ENCODE results near the gene TSC1.

Gene TSC1

DNA sequence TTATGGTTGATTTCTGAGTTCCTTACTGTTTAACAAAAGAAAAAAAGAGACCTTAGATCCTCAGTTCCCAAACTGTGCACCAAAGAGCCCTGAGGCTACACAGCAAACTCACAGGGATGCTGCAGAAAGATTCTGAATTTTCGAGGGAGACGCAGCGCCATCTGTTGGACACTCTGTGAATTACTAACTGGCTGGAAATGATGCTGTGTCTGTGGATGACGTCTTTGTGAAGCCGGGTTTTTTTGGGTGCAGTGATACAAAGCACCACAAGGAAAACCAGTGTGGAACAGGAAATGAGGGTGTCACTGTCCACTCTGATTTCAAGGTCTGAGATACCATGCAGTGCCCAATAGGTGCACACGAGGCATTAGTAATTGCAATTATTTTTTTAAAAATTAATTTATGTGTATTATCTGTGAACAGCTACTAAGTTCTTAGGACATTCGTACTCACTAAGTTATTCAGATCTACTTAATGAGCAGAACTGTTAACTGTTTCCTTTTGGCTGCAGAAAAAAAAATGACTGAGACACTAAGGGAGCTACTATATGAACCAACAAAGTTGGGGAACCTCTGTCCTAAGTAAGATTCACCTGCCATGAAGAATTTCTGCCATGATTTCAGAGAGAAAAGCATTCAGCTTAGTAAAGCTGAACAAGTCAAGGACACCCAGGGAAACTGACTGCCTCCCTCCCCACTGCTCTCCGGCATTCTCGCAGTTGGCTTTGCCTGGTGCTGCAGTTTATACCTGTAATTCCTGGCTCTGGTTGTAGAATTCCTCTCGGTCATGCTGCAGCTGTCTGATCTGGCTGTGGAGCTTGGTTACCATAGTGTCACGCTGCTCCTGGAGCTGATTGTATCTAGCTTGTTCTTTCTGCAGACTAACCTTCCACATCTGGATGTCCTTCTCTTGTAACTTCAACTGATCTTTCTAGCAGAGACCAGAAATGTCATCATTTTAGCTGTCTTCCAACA lies 42.3 kb downstream of the TSC1 start:
- WGBS: 51% methylated on average over 9 of the region's 11 CpGs
- H3K27ac ChIP-seq (ENCODE audit: low read depth, low read length): no peak overlapping the region
- no peak overlapping the region for H3K9ac ChIP-seq (ENCODE audit: low read depth, low read length)
- H3K9me3 ChIP-seq (ENCODE audit: insufficient read depth, low read depth, low read length): no peaks in the 10 kb centered on the region
- no peaks in the 10 kb centered on the region for H3K27me3 ChIP-seq (ENCODE audit: insufficient read depth, low read length)
- peaks cover 74% of the 10 kb centered on the region for H3K36me3 ChIP-seq (ENCODE audit: insufficient read depth, low read length)
- H3K4me3 ChIP-seq (ENCODE audit: low read length): no peak overlapping the region
- H3K4me1 ChIP-seq (ENCODE audit: insufficient read depth, low read length): peaks cover 20% of the 10 kb centered on the region

GRCh38 chr9:132898051-132898450 lies 46.4 kb downstream of the TSC1 start:
- no peaks in the 10 kb centered on the region for H3K9me3 ChIP-seq (ENCODE audit: insufficient read depth, low read depth, low read length)
- no peaks in the 10 kb centered on the region for H3K27me3 ChIP-seq (ENCODE audit: insufficient read depth, low read length)
- no peak overlapping the region for H3K27ac ChIP-seq (ENCODE audit: low read depth, low read length)
- WGBS: 93% methylated on average over 6 of the region's 7 CpGs
- no peak overlapping the region for H3K9ac ChIP-seq (ENCODE audit: low read depth, low read length)
- H3K36me3 ChIP-seq (ENCODE audit: insufficient read depth, low read length): peaks cover 86% of the 10 kb centered on the region
- no peak overlapping the region for H3K4me3 ChIP-seq (ENCODE audit: low read length)
- peaks cover 5% of the 10 kb centered on the region; the same call in 1 of the 2 replicates for H3K4me1 ChIP-seq (ENCODE audit: insufficient read depth, low read length)

DNA sequence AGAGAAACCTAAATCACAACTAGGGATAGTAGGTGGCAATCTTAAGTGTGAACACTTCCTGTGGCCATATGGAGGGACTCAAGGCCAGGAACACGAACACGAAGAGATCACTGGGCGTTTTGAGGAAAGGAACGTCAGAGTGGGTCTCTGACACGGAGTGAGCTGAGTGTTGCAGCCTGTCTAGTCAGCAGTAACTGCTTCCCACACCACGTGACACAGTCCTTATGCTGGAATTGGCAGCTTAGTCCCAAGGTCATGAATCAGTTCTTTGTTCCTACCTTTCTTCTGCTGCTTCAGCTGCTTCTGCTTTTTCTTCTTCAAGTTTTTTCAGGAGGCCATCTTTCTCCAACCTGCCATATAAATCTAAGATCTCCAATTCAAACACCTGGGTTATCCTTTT lies 47.5 kb downstream of the TSC1 start:
- H3K9me3 ChIP-seq (ENCODE audit: insufficient read depth, low read depth, low read length): no peaks in the 10 kb centered on the region
- no peak overlapping the region for H3K27ac ChIP-seq (ENCODE audit: low read depth, low read length)
- no peak overlapping the region for H3K4me3 ChIP-seq (ENCODE audit: low read length)
- WGBS: 95% methylated on average over 6 of the region's 6 CpGs
- peaks cover 75% of the 10 kb centered on the region for H3K36me3 ChIP-seq (ENCODE audit: insufficient read depth, low read length)
- H3K4me1 ChIP-seq (ENCODE audit: insufficient read depth, low read length): no peaks in the 10 kb centered on the region
- no peak overlapping the region for H3K9ac ChIP-seq (ENCODE audit: low read depth, low read length)
- no peaks in the 10 kb centered on the region for H3K27me3 ChIP-seq (ENCODE audit: insufficient read depth, low read length)

GRCh38 chr9:132896264-132896663 lies 48.2 kb downstream of the TSC1 start:
- Histone ChIP-seq H3K36me3 (ENCODE audit: insufficient read depth, low read length) (peaks cover 70% of the 10 kb centered on the region), H3K27me3 (ENCODE audit: insufficient read depth, low read length) (no peaks in the 10 kb centered on the region), H3K9me3 (ENCODE audit: insufficient read depth, low read depth, low read length) (no peaks in the 10 kb centered on the region), H3K27ac (ENCODE audit: low read depth, low read length) (no peak overlapping the region), H3K4me1 (ENCODE audit: insufficient read depth, low read length) (no peaks in the 10 kb centered on the region), H3K9ac (ENCODE audit: low read depth, low read length) (no peak overlapping the region), H3K4me3 (ENCODE audit: low read length) (no peak overlapping the region)
- 97% methylated on average over 13 of the region's 13 CpGs for WGBS

DNA sequence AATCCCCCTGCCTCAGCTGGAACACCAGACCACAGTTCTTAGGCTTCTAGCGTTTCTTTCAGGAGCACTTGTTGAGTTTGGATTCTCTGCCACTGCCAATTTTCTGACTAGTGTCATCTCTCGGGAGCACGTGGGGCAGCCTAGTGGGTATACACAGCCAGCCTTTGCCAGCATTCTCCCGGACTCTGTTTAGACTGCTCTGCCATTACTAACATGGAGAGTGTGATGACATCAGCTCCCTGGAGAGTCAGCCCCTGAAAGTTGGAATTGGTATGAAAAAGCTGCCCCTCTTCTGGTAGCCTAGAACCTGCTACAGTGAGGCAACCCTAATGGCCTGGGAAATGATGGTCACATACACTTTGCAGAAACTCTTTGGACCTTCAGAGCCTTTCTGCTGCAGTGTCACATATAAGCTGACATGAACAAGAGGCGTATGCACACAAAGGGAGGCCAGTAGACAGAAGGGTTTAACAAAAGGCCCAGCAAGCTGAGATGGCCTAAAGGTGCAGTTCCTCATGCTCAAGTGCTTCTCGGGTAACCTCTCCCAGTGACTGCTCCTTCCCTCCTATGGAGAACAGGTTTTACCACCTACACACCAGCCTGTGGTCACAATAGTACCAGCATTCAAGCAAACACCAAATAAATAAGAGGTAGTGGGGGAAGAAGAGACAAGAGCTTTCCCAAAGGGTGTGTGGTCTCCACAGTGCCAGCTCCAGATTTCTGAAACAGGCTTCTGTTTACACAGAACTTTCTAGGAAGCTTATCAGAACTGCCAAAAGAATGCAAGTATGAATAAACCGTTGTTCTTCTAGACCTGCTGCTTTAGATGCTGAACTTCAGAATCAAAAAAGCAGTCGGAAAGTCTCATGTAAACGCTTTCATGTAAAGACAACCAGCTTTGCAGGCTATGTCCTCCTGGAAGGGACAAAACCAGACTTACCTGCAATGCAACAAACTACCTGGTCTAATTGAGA lies 49.3 kb downstream of the TSC1 start:
- 85% methylated on average over 9 of the region's 9 CpGs for WGBS
- Histone ChIP-seq H3K36me3 (ENCODE audit: insufficient read depth, low read length) (peaks cover 59% of the 10 kb centered on the region), H3K9me3 (ENCODE audit: insufficient read depth, low read depth, low read length) (no peaks in the 10 kb centered on the region), H3K27ac (ENCODE audit: low read depth, low read length) (no peak overlapping the region), H3K27me3 (ENCODE audit: insufficient read depth, low read length) (no peaks in the 10 kb centered on the region), H3K9ac (ENCODE audit: low read depth, low read length) (no peak overlapping the region), H3K4me1 (ENCODE audit: insufficient read depth, low read length) (no peaks in the 10 kb centered on the region), H3K4me3 (ENCODE audit: low read length) (no peak overlapping the region)

DNA sequence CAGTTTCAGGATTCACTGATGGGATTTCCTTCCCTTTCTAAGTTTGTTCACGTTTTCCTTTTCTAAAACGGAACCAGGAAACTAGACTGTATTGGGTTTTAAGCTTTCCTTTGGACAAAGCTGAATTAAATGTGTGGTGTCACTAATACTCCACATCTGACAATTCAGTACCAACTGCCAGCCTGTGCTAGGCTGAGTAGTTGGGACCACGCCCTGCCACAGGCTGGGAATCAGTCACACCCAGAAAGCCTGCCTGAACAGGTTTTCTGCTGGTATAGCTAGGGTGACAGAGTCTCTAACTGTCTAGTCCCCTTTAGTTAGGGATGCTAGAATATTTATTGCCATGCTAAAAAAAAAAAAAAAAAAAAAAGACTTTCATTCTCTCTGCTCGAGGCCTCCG lies 50.1 kb downstream of the TSC1 start:
- H3K36me3 ChIP-seq (ENCODE audit: insufficient read depth, low read length): peaks cover 51% of the 10 kb centered on the region
- H3K9me3 ChIP-seq (ENCODE audit: insufficient read depth, low read depth, low read length): no peaks in the 10 kb centered on the region
- H3K27me3 ChIP-seq (ENCODE audit: insufficient read depth, low read length): no peaks in the 10 kb centered on the region
- WGBS: 97% methylated on average over 5 of the region's 5 CpGs
- no peak overlapping the region for H3K4me3 ChIP-seq (ENCODE audit: low read length)
- no peak overlapping the region for H3K27ac ChIP-seq (ENCODE audit: low read depth, low read length)
- no peaks in the 10 kb centered on the region for H3K4me1 ChIP-seq (ENCODE audit: insufficient read depth, low read length)
- no peak overlapping the region for H3K9ac ChIP-seq (ENCODE audit: low read depth, low read length)

- H3K9me3 ChIP-seq (ENCODE audit: insufficient read depth, low read depth, low read length): no peaks in the 10 kb centered on the region
- no peak overlapping the region for H3K4me3 ChIP-seq (ENCODE audit: low read length)
- no peak overlapping the region for H3K27ac ChIP-seq (ENCODE audit: low read depth, low read length)
- H3K36me3 ChIP-seq (ENCODE audit: insufficient read depth, low read length): peaks cover 31% of the 10 kb centered on the region
- 88% methylated on average over 9 of the region's 9 CpGs for WGBS
- H3K27me3 ChIP-seq (ENCODE audit: insufficient read depth, low read length): no peaks in the 10 kb centered on the region
- H3K4me1 ChIP-seq (ENCODE audit: insufficient read depth, low read length): no peaks in the 10 kb centered on the region
- no peak overlapping the region for H3K9ac ChIP-seq (ENCODE audit: low read depth, low read length)
These were observed 52.0 kb downstream of the TSC1 start for GRCh38 chr9:132892400-132892799.

GRCh38 chr9:132888151-132888550 lies 56.3 kb downstream of the TSC1 start:
- Histone ChIP-seq H3K9ac (ENCODE audit: low read depth, low read length) (no peak overlapping the region), H3K27me3 (ENCODE audit: insufficient read depth, low read length) (no peaks in the 10 kb centered on the region), H3K4me1 (ENCODE audit: insufficient read depth, low read length) (no peaks in the 10 kb centered on the region), H3K36me3 (ENCODE audit: insufficient read depth, low read length) (no peaks in the 10 kb centered on the region), H3K9me3 (ENCODE audit: insufficient read depth, low read depth, low read length) (no peaks in the 10 kb centered on the region), H3K4me3 (ENCODE audit: low read length) (no peak overlapping the region), H3K27ac (ENCODE audit: low read depth, low read length) (no peak overlapping the region)
- 94% methylated on average over 18 of the region's 18 CpGs for WGBS

GRCh38 chr9:132887181-132888120 lies 57.0 kb downstream of the TSC1 start:
- WGBS: 90% methylated on average over 18 of the region's 18 CpGs
- H3K4me3 ChIP-seq (ENCODE audit: low read length): no peak overlapping the region
- H3K9me3 ChIP-seq (ENCODE audit: insufficient read depth, low read depth, low read length): no peaks in the 10 kb centered on the region
- no peak overlapping the region for H3K9ac ChIP-seq (ENCODE audit: low read depth, low read length)
- no peak overlapping the region for H3K27ac ChIP-seq (ENCODE audit: low read depth, low read length)
- H3K36me3 ChIP-seq (ENCODE audit: insufficient read depth, low read length): no peaks in the 10 kb centered on the region
- no peaks in the 10 kb centered on the region for H3K27me3 ChIP-seq (ENCODE audit: insufficient read depth, low read length)
- no peaks in the 10 kb centered on the region for H3K4me1 ChIP-seq (ENCODE audit: insufficient read depth, low read length)

DNA sequence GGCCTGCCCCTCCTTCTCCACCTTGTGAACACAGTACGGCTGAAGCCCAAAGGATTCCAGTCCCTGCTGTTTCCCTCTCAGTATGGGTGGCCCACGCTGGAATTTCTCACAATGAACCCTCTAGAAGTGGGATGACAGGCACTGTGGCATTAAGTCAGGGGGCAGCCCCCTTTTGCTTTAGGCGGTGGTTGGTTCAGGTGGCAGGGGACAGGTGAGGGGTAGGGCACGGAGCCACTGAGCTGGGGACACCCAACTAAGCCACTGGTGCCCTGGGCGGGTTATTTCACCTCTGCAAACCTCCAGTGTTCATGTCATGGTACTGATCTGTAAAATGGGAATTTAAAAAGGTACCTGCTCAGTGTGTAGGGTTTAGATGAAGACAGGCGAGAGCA lies 58.1 kb downstream of the TSC1 start:
- 87% methylated on average over 6 of the region's 6 CpGs for WGBS
- no peak overlapping the region for H3K9ac ChIP-seq (ENCODE audit: low read depth, low read length)
- no peaks in the 10 kb centered on the region for H3K27me3 ChIP-seq (ENCODE audit: insufficient read depth, low read length)
- H3K4me3 ChIP-seq (ENCODE audit: low read length): no peak overlapping the region
- H3K36me3 ChIP-seq (ENCODE audit: insufficient read depth, low read length): no peaks in the 10 kb centered on the region
- no peaks in the 10 kb centered on the region for H3K4me1 ChIP-seq (ENCODE audit: insufficient read depth, low read length)
- no peak overlapping the region for H3K27ac ChIP-seq (ENCODE audit: low read depth, low read length)
- H3K9me3 ChIP-seq (ENCODE audit: insufficient read depth, low read depth, low read length): no peaks in the 10 kb centered on the region

All from HUES64 (cell line).